Adrenal gland (tissue), 5 donors: ENCODE measurements around the gene GGN.

ENCODE experiments used
- POLR2A ChIP-seq, 2 donors: fragments of 450-650 bp; IDR thresholded peaks; one replicate each; pipeline ENCODE4 v1.6.1; 2017; ENCODE audit warnings: antibody characterized with exemption in 2 of 2, mild to moderate bottlenecking in 2 of 2, moderate library complexity in 1 of 2
- TF ChIP-seq, protein P1 (sequence below), 6 experiments: fragments of 450-650 bp in 4 of 6; fragments of 200-600 bp in 2 of 6; sonication (generic) in 1 of 6; IDR thresholded peaks; 1 replicate in 5 of 6; 2 replicates in 1 of 6; pipeline versions ENCODE4 v1.5.1 to v1.8.0; 2016 to 2021; ENCODE audit warnings: antibody characterized with exemption in 6 of 6, mild to moderate bottlenecking in 2 of 6, moderate library complexity in 1 of 6
- donor health status: DM: no; HTN: no; CAD: no.

DNA sequence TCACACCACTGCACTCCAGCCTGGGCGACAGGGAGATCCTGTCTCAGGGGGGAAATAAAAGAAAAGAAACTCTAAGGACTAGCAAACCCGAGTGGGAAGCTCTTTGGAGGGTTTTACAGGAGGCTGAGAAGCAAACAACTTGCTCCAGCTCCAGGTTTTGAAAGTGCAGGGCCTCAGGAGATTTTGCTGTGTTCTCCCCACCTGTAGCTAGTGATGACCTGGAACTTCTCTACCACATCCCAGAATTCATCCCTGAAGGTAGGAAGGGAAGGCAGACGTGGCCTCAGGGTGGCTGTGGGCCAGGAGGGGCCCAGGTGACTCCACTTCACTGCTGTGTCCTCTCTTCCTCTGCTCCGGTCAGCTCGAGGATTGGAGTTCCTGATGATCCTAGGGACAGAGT is 29.8 kb downstream of the GGN start:
- TF ChIP-seq, protein P1, sequence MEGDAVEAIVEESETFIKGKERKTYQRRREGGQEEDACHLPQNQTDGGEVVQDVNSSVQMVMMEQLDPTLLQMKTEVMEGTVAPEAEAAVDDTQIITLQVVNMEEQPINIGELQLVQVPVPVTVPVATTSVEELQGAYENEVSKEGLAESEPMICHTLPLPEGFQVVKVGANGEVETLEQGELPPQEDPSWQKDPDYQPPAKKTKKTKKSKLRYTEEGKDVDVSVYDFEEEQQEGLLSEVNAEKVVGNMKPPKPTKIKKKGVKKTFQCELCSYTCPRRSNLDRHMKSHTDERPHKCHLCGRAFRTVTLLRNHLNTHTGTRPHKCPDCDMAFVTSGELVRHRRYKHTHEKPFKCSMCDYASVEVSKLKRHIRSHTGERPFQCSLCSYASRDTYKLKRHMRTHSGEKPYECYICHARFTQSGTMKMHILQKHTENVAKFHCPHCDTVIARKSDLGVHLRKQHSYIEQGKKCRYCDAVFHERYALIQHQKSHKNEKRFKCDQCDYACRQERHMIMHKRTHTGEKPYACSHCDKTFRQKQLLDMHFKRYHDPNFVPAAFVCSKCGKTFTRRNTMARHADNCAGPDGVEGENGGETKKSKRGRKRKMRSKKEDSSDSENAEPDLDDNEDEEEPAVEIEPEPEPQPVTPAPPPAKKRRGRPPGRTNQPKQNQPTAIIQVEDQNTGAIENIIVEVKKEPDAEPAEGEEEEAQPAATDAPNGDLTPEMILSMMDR (IDR thresholded peaks at IDR 0.05) = no peak
- TF ChIP-seq POLR2A (IDR thresholded peaks at IDR 0.05) = no peak
